Smooth muscle cell (in vitro differentiated cells): Measurements from ENCODE around the gene TRIM7. TPM values are rescaled to one million over a fixed set of nuclear protein-coding genes. Genes with fewer than 3 reads are reported as not detected.

Experiments used
- DNase-seq: peaks from one replicate; lab custom pipeline; 2025; ENCODE audit not compliant: unreplicated experiment; lab: John Stamatoyannopoulos, UW
- H2AFZ ChIP-seq: fragments of 200-600 bp; sonication (generic); 2 replicates; pipeline ENCODE4 v1.6.0; 2016; ENCODE audit warnings: antibody characterized with exemption, low read depth, mild to moderate bottlenecking
- H3F3A ChIP-seq: fragments of 200-600 bp; sonication (generic); 2 replicates; pipeline ENCODE4 v1.6.0; 2017; ENCODE audit warnings: antibody characterized with exemption, low read depth
- H3K27ac ChIP-seq: fragments of 200-600 bp; sonication (generic); 2 replicates; pipeline ENCODE4 v1.5.1; 2016; ENCODE audit warnings: low read depth, mild to moderate bottlenecking
- H3K27me3 ChIP-seq: fragments of 200-600 bp; sonication (generic); 2 replicates; pipeline ENCODE4 v1.6.1; 2016; ENCODE audit warnings: low read depth, mild to moderate bottlenecking
- H3K36me3 ChIP-seq: fragments of 200-600 bp; sonication (generic); 2 replicates; pipeline ENCODE4 v1.5.1; 2016; ENCODE audit warnings: low read depth
- H3K4me1 ChIP-seq: fragments of 200-600 bp; sonication (generic); 2 replicates; pipeline ENCODE4 v1.5.1; 2016; ENCODE audit warnings: low read depth
- H3K4me2 ChIP-seq: fragments of 200-600 bp; sonication (generic); 2 replicates; pipeline ENCODE4 v1.6.0; 2016; ENCODE audit warnings: mild to moderate bottlenecking
- H3K4me3 ChIP-seq: fragments of 200-600 bp; sonication (generic); 2 replicates; pipeline ENCODE4 v1.5.1; 2016; ENCODE audit warnings: mild to moderate bottlenecking
- H3K79me2 ChIP-seq: fragments of 200-600 bp; sonication (generic); 2 replicates; pipeline ENCODE4 v1.6.0; 2016; ENCODE audit warnings: low read depth, mild to moderate bottlenecking
- H3K9ac ChIP-seq: fragments of 200-600 bp; sonication (generic); 2 replicates; pipeline ENCODE4 v1.6.0; 2016; ENCODE audit warnings: low read depth
- H3K9me3 ChIP-seq: fragments of 200-600 bp; sonication (generic); replicated peaks from 2 replicates; pipeline ENCODE4 v1.5.1; 2016; ENCODE audit warnings: low read depth
- H4K20me1 ChIP-seq: fragments of 200-600 bp; sonication (generic); 2 replicates; pipeline ENCODE4 v1.6.0; 2016; ENCODE audit warnings: low read depth
- CTCF ChIP-seq: fragments of 200-600 bp; sonication (generic); IDR thresholded peaks from 2 replicates; pipeline ENCODE4 v1.5.1; 2017; ENCODE audit warnings: borderline replicate concordance, mild to moderate bottlenecking, antibody characterized with exemption; ENCODE audit not compliant: insufficient read depth, poor library complexity, severe bottlenecking
- WGBS: methylation state at CpG from one replicate; pipeline ENCODE4 v1.1.7; 2016; ENCODE audit warnings: low lambda C conversion rate; 5-methylcytosine and 5-hydroxymethylcytosine counted together
- polyA plus RNA-seq: library from polyadenylated mRNA; unstranded; fragments of >200 nt; fragmentation: Nextera tagmentation; extraction: Ambion mirVana; gene quantifications from 2 replicates; pipeline ENCODE4 v1.2.1, GENCODE V29; 2016
- total RNA-seq: library from RNA; depleted of rRNA; stranded (reverse); fragments of >200 nt; gene quantifications from 2 replicates; pipeline ENCODE4 v1.2.3, GENCODE V29; 2014

The TRIM7 gene
- total and polyA plus RNA-seq, 2 experiments from 2014 or later: not detected

GRCh38 chr5:181152406-181152805 lies 52.6 kb downstream of the TRIM7 start:
- no peaks in the 10 kb centered on the region for H3K4me1 ChIP-seq
- no peaks in the 10 kb centered on the region for H3K79me2 ChIP-seq
- WGBS: 64% methylated on average over 9 of the region's 9 CpGs
- H3K27me3 ChIP-seq: peaks cover 4% of the 10 kb centered on the region
- no peaks in the 10 kb centered on the region for H3K9me3 ChIP-seq
- no peak for TF ChIP-seq CTCF
- H3K4me2 ChIP-seq: no peak overlapping the region
- H3K36me3 ChIP-seq: no peaks in the 10 kb centered on the region
- no peak for DNase-seq
- no peaks in the 10 kb centered on the region for H3F3A ChIP-seq
- H3K27ac ChIP-seq: no peak overlapping the region
- no peaks in the 10 kb centered on the region for H4K20me1 ChIP-seq
- no peak overlapping the region for H3K4me3 ChIP-seq
- H3K9ac ChIP-seq: no peak overlapping the region
- H2AFZ ChIP-seq: no peak overlapping the region

- WGBS: 54% methylated on average over 9 of the region's 9 CpGs
- H3K9ac ChIP-seq: no peak overlapping the region
- H3K4me2 ChIP-seq: no peak overlapping the region
- H4K20me1 ChIP-seq: no peaks in the 10 kb centered on the region
- no peaks in the 10 kb centered on the region for H3F3A ChIP-seq
- no peak for TF ChIP-seq CTCF
- H3K4me1 ChIP-seq: no peaks in the 10 kb centered on the region
- no peak for DNase-seq
- H3K4me3 ChIP-seq: no peak overlapping the region
- H3K27me3 ChIP-seq: peaks cover 1% of the 10 kb centered on the region
- H2AFZ ChIP-seq: no peak overlapping the region
- no peaks in the 10 kb centered on the region for H3K79me2 ChIP-seq
- H3K36me3 ChIP-seq: no peaks in the 10 kb centered on the region
- no peaks in the 10 kb centered on the region for H3K9me3 ChIP-seq
- H3K27ac ChIP-seq: no peak overlapping the region
Observed at GRCh38 chr5:181151146-181151545, 53.9 kb downstream of the TRIM7 start.

- DNase-seq: no peak
- Histone ChIP-seq H3F3A (no peaks in the 10 kb centered on the region), H3K9ac (no peak overlapping the region), H3K9me3 (no peaks in the 10 kb centered on the region), H3K27ac (no peak overlapping the region), H2AFZ (no peak overlapping the region), H3K36me3 (no peaks in the 10 kb centered on the region), H3K4me1 (no peaks in the 10 kb centered on the region), H3K4me3 (no peak overlapping the region), H3K4me2 (no peak overlapping the region), H3K27me3 (no peaks in the 10 kb centered on the region), H4K20me1 (no peaks in the 10 kb centered on the region), H3K79me2 (no peaks in the 10 kb centered on the region)
- TF ChIP-seq CTCF: no peak
- 89% methylated on average over 14 of the region's 14 CpGs for WGBS
Observed at GRCh38 chr5:181149806-181150733, 54.9 kb downstream of the TRIM7 start.
